HCT116 (cell line): ENCODE data around the gene DPH2. TPM values are rescaled to one million over a fixed set of nuclear protein-coding genes. Genes with fewer than 3 reads are reported as not detected.

Source experiments
- ATAC-seq: fragments of 200-7000 bp; cut with Tn5 transposase; 2 replicates; pipeline ENCODE4 v1.9.1; 2020; ENCODE audit warnings: mild to moderate bottlenecking, moderate library complexity
- BruUV-seq: library from RNA; stranded (reverse); fragments of 400-500 nt; replicated peaks from 2 replicates; lab custom pipeline; 2021; lab: Mats Ljungman, UMichigan
- CTCF ChIA-PET: fragments of 300-600 bp; sonication (Branson Sonifier 250); formaldehyde crosslinking; loops from one replicate; lab custom pipeline; 2021; ENCODE audit warnings: antibody characterized with exemption; lab: Charles Lee
- POLR2A ChIA-PET: fragments of 300-600, 350-600 bp; sonication (Branson Sonifier 250); formaldehyde crosslinking; loops from one replicate; lab custom pipeline; 2021; ENCODE audit warnings: antibody characterized with exemption; lab: Charles Lee
- RAD21 ChIA-PET, 2 experiments: fragments of 300-600 bp; sonication (Branson Sonifier 250); formaldehyde crosslinking; loops; one replicate each; lab custom pipeline; 2023; ENCODE audit warnings: low total read pairs in 2 of 2; ENCODE audit not compliant: uncharacterized antibody in 2 of 2, unreplicated experiment in 2 of 2, low non-redundant PET in 1 of 2; lab: Charles Lee
- DNase-seq: peaks from one replicate; pipeline ENCODE4 v3.0.0-alpha.2; 2010; ENCODE audit warnings: low read depth, low spot score
- H2AFZ ChIP-seq: fragments of 200-600 bp; shearing (Covaris generic), sonication (generic); 2 replicates; pipeline ENCODE4 v1.6.1; 2017; ENCODE audit warnings: low read depth, mixed run types, mixed read lengths, antibody characterized with exemption, low read length; ENCODE audit not compliant: poor library complexity, severe bottlenecking
- H3K27ac ChIP-seq: 2 replicates; pipeline ENCODE4 v1.5.1; 2012; ENCODE audit warnings: low read depth, low read length
- H3K27me3 ChIP-seq: fragments of 200-600 bp; sonication (generic); 2 replicates; pipeline ENCODE4 v1.6.1; 2016; ENCODE audit warnings: mixed run types, low read length, mixed read lengths; ENCODE audit not compliant: insufficient read depth
- H3K36me3 ChIP-seq, 2 experiments: fragments of 200-500 bp in 1 of 2; fragments of 200-600 bp in 1 of 2; sonication (Bioruptor generic) in 1 of 2; sonication (generic) in 1 of 2; 2 replicates each; pipeline versions ENCODE4 v1.5.1 to v1.6.1; 2014 to 2016; ENCODE audit warnings: low read length in 2 of 2, inconsistent platforms in 1 of 2, mixed read lengths in 1 of 2, mixed run types in 1 of 2; ENCODE audit not compliant: insufficient read depth in 2 of 2, control insufficient read depth in 1 of 2
- H3K4me1 ChIP-seq, 2 experiments: fragments of 200-600 bp in 1 of 2; sonication (generic) in 1 of 2; 2 replicates each; pipeline versions ENCODE4 v1.5.1 to v1.6.1; 2012 to 2017; ENCODE audit warnings: low read length in 2 of 2, inconsistent platforms in 1 of 2, mild to moderate bottlenecking in 1 of 2, mixed read lengths in 1 of 2, mixed run types in 1 of 2, moderate library complexity in 1 of 2; ENCODE audit not compliant: insufficient read depth in 2 of 2, control insufficient read depth in 1 of 2
- H3K4me2 ChIP-seq: fragments of 200-600 bp; sonication (generic); 2 replicates; pipeline ENCODE4 v1.6.1; 2017; ENCODE audit warnings: mixed run types, low read length, mixed read lengths
- H3K4me3 ChIP-seq, 2 experiments: fragments of 200-600 bp in 1 of 2; sonication (generic) in 1 of 2; replicated peaks in 1 of 2; 2 replicates each; pipeline ENCODE4 v1.5.1; 2011 to 2016; ENCODE audit warnings: low read length in 2 of 2, control low read depth in 1 of 2, low read depth in 1 of 2, mild to moderate bottlenecking in 1 of 2, mixed read lengths in 1 of 2, mixed run types in 1 of 2
- H3K79me2 ChIP-seq: fragments of 200-600 bp; sonication (generic); 2 replicates; pipeline ENCODE4 v1.6.1; 2017; ENCODE audit warnings: mild to moderate bottlenecking, mixed run types, low read length, moderate library complexity, mixed read lengths; ENCODE audit not compliant: insufficient read depth
- H3K9ac ChIP-seq: fragments of 200-600 bp; sonication (generic); 2 replicates; pipeline ENCODE4 v1.6.1; 2016; ENCODE audit warnings: low read length, mixed read lengths
- H3K9me2 ChIP-seq: fragments of 200-600 bp; sonication (generic), shearing (Covaris generic); 2 replicates; pipeline ENCODE4 v1.6.1; 2017; ENCODE audit warnings: mixed run types, mild to moderate bottlenecking, moderate library complexity; ENCODE audit not compliant: insufficient read depth
- H3K9me3 ChIP-seq, 2 experiments: fragments of 200-500 bp in 1 of 2; fragments of 200-600 bp in 1 of 2; sonication (Bioruptor generic) in 1 of 2; sonication (generic) in 1 of 2; 2 replicates each; pipeline ENCODE4 v1.6.1; 2014 to 2017; ENCODE audit warnings: low read length in 2 of 2, mixed read lengths in 2 of 2, inconsistent platforms in 1 of 2, low read depth in 1 of 2, mild to moderate bottlenecking in 1 of 2, mixed run types in 1 of 2, moderate library complexity in 1 of 2; ENCODE audit not compliant: control insufficient read depth in 1 of 2, insufficient read depth in 1 of 2
- H4K20me1 ChIP-seq: fragments of 200-600 bp; sonication (generic), shearing (Covaris generic); 2 replicates; pipeline ENCODE4 v1.6.1; 2017; ENCODE audit warnings: mixed run types, mild to moderate bottlenecking, moderate library complexity; ENCODE audit not compliant: insufficient read depth
- CBX3 ChIP-seq: IDR thresholded peaks from 2 replicates; pipeline ENCODE4 v1.6.1; 2012; ENCODE audit warnings: low read depth
- EZH2 ChIP-seq: fragments of 200-600 bp; sonication (generic); IDR thresholded peaks from 2 replicates; pipeline ENCODE4 v1.6.1; 2017; ENCODE audit warnings: antibody characterized with exemption, mixed run types
- FOSL1 ChIP-seq: IDR thresholded peaks from 2 replicates; pipeline ENCODE4 v1.6.1; 2012; ENCODE audit warnings: low read depth
- JUND ChIP-seq: IDR thresholded peaks from 2 replicates; pipeline ENCODE4 v1.6.1; 2012
- SIN3A ChIP-seq: IDR thresholded peaks from 2 replicates; pipeline ENCODE4 v1.6.1; 2012; ENCODE audit warnings: low read depth
- TCF7L2 ChIP-seq: IDR thresholded peaks from 2 replicates; pipeline ENCODE4 v1.7.0; 2011; ENCODE audit warnings: borderline replicate concordance, inconsistent platforms; ENCODE audit not compliant: insufficient read depth, insufficient read length; ENCODE audit errors: extremely low read depth
- YY1 ChIP-seq: IDR thresholded peaks from 2 replicates; pipeline ENCODE4 v1.6.1; 2011; ENCODE audit warnings: low read length, low read depth, moderate library complexity, mild to moderate bottlenecking; ENCODE audit not compliant: insufficient replicate concordance; ENCODE audit errors: extremely low read depth
- ZNF274 ChIP-seq: fragments of 200-500 bp; sonication (Bioruptor generic); IDR thresholded peaks from 2 replicates; pipeline ENCODE4 v1.6.1; 2014; ENCODE audit warnings: mild to moderate bottlenecking, low read depth, low read length, inconsistent platforms
- intact Hi-C: fragments of 100-400 bp; cut with micrococcal nuclease; formaldehyde crosslinking; loops from 2 replicates; pipeline ENCODE4 v1.10.0; 2022
- total RNA-seq: library from RNA; stranded (reverse); gene quantifications from one replicate; pipeline ENCODE4 v1.2.1, GENCODE V29; 2021; ENCODE audit not compliant: unreplicated experiment
- TF ChIP-seq, protein P1 (sequence below), 3 experiments: fragments of 200-600 bp in 1 of 3; sonication (generic) in 1 of 3; IDR thresholded peaks in 2 of 3; conservative IDR thresholded peaks in 1 of 3; 2 replicates each; pipeline ENCODE4 v1.5.1; 2012 to 2017; ENCODE audit warnings: low read depth in 2 of 3, low read length in 2 of 3, antibody characterized with exemption in 1 of 3, borderline replicate concordance in 1 of 3, control low read depth in 1 of 3, mild to moderate bottlenecking in 1 of 3, mixed read lengths in 1 of 3, mixed run types in 1 of 3, moderate library complexity in 1 of 3; ENCODE audit not compliant: insufficient read depth in 1 of 3
- TF ChIP-seq, protein P2 (sequence below): IDR thresholded peaks from 2 replicates; pipeline ENCODE4 v1.6.1; 2011; ENCODE audit warnings: mild to moderate bottlenecking, low read length, moderate library complexity; ENCODE audit not compliant: insufficient replicate concordance; ENCODE audit errors: extremely low read depth

The DPH2 gene
- total RNA-seq, 1 experiment from 2014 or later: 53.2 TPM

DNA sequence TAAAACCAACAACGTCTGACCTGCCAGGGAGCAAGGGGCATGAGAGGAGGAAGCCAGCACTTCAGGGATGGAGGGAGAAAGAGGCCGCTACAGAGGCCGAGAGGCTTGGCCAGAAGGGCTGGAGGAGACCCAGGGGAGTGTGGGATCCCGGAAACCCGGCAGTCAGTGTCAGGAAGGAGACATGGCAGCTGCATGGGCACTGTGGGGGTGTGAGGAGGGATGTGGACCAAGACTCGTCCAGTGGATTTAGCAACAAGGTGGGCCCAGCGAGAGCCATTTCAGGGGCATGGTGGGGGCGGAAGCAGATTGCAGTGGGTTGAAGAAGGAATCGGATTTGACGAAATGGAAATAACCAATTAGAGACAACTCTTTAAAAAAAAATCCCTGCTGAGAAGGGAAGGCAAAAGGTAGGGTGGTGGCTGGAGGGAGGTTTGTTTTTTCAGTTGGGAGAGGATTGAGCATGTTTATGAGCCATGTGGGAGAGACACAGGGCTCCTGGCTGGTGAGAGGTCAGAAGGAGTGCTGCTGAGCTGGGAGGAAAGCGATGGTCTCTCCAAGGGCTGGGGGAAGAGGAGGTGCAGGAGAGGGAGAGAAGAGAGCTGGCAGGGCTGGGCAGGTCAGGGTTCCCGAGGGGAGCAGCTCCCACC, 13.6 kb downstream of the DPH2 start:
- POLR2A ChIA-PET: no interaction called here
- no peak overlapping the region for H3K9ac ChIP-seq
- peaks cover 45% of the 10 kb centered on the region for H3K79me2 ChIP-seq
- H3K4me2 ChIP-seq: no peak overlapping the region
- ATAC-seq (no peak), DNase-seq (no peak)
- no peaks in the 10 kb centered on the region for H4K20me1 ChIP-seq
- intact Hi-C loops: no loop called here
- CTCF ChIA-PET: no interaction called here
- no peak overlapping the region for H3K27ac ChIP-seq
- no peaks in the 10 kb centered on the region for H3K9me2 ChIP-seq
- RAD21 ChIA-PET: no interaction called here
- H2AFZ ChIP-seq: no peak overlapping the region
- H3K9me3 ChIP-seq: no peaks in the 10 kb centered on the region
- no peak overlapping the region for H3K4me3 ChIP-seq
- H3K27me3 ChIP-seq: no peaks in the 10 kb centered on the region
- H3K36me3 ChIP-seq: peaks cover 6 to 49% of the 10 kb centered on the region in 2 experiments; a peak in 2 of 4 replicates
- peaks cover 4 to 17% of the 10 kb centered on the region in 2 experiments; a peak in 3 of 4 replicates for H3K4me1 ChIP-seq
- BruUV-seq: no TSS peak
- no peak for TF ChIP-seq EZH2
- TF ChIP-seq CBX3: no peak
- no peak for TF ChIP-seq YY1
- no peak for TF ChIP-seq ZNF274
- no peak for TF ChIP-seq FOSL1
- TF ChIP-seq, protein P1, sequence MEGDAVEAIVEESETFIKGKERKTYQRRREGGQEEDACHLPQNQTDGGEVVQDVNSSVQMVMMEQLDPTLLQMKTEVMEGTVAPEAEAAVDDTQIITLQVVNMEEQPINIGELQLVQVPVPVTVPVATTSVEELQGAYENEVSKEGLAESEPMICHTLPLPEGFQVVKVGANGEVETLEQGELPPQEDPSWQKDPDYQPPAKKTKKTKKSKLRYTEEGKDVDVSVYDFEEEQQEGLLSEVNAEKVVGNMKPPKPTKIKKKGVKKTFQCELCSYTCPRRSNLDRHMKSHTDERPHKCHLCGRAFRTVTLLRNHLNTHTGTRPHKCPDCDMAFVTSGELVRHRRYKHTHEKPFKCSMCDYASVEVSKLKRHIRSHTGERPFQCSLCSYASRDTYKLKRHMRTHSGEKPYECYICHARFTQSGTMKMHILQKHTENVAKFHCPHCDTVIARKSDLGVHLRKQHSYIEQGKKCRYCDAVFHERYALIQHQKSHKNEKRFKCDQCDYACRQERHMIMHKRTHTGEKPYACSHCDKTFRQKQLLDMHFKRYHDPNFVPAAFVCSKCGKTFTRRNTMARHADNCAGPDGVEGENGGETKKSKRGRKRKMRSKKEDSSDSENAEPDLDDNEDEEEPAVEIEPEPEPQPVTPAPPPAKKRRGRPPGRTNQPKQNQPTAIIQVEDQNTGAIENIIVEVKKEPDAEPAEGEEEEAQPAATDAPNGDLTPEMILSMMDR (IDR thresholded peaks at IDR 0.05 in 2 of 3, conservative IDR thresholded peaks at IDR 0.05 in 1 of 3; ENCODE audit: borderline replicate concordance in 1 of 3, insufficient read depth in 1 of 3, low read depth in 2 of 3, low read length in 2 of 3): no peak
- TF ChIP-seq, protein P2, sequence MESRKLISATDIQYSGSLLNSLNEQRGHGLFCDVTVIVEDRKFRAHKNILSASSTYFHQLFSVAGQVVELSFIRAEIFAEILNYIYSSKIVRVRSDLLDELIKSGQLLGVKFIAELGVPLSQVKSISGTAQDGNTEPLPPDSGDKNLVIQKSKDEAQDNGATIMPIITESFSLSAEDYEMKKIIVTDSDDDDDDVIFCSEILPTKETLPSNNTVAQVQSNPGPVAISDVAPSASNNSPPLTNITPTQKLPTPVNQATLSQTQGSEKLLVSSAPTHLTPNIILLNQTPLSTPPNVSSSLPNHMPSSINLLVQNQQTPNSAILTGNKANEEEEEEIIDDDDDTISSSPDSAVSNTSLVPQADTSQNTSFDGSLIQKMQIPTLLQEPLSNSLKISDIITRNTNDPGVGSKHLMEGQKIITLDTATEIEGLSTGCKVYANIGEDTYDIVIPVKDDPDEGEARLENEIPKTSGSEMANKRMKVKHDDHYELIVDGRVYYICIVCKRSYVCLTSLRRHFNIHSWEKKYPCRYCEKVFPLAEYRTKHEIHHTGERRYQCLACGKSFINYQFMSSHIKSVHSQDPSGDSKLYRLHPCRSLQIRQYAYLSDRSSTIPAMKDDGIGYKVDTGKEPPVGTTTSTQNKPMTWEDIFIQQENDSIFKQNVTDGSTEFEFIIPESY: no peak
- TF ChIP-seq JUND: no peak
- no peak for TF ChIP-seq SIN3A
- TF ChIP-seq TCF7L2: no peak
